Measurements from ENCODE around the gene TCF7L1. TPM values are rescaled to one million over a fixed set of nuclear protein-coding genes. Genes with fewer than 3 reads are reported as not detected.

TCF7L1 gene
- total RNA-seq, 4 donors from 2014 or later, result 0.75 to 2.9 (median 1.1) TPM

DNA sequence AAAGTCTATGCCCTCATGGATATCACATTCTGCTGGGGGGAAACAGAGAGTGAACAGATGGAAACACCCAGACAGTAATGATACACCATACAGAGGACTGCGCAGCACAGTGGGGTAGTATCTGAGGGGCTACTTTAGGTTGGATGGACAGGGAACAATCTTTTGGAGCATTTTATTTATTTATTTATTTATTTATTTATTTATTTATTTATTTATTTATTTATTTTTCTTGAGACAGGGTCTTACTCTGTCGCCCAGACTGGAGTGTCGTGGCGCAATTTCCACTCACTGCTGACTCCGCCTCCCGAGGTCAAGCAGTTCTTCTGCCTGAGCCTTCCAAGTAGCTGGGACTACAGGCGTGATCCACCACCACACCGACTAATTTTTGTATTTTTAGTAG lies 105.4 kb downstream of the TCF7L1 start:
- peaks cover 0 to 4% (median 0%) of the 10 kb centered on the region in 4 donors for H3K4me1 ChIP-seq
- no peak overlapping the region for H3K4me3 ChIP-seq
- in situ Hi-C loops (cut with MboI; ENCODE audit: low pct_ligation_motif_present in 1 of 4, low pct_unique_long_range_greater_than_20kb in 1 of 4, low sequenced_read_pairs in 3 of 4), result no loop called here
- intact Hi-C loops (cut with DNase I; ENCODE audit: low total_unique reads), result no loop called here
- H3K27me3 ChIP-seq, result no peaks in the 10 kb centered on the region
- no peak for TF ChIP-seq POLR2A (IDR thresholded peaks at IDR 0.05)
- no peak overlapping the region for H3K27ac ChIP-seq
- WGBS, 2 donors (ENCODE audit: low coverage in 1 of 2), result 91 to 96% methylated on average over 5 to 8 of the region's 8 CpGs
- no peaks in the 10 kb centered on the region for H3K9me3 ChIP-seq
- no peak for DNase-seq
- no peaks in the 10 kb centered on the region for H3K36me3 ChIP-seq

DNA sequence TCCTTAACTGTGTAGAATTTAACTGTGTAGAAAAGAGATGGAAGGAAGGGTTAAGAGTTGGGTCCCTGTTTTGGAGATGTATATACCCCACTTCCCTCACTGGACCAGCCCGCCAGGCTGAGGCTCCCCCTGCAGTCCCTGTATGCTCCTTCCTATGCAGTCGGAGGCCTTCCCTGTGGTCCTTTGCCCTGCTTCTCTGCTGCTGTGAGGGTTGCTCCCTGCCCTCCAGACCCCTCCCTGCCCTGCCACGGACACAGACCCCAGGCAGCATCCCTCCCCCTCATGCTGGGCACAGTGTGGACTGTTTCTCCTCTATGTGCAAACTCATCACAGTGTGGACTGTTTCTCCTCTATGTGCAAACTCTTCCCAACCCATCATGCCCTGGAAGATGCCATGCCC lies 105.9 kb downstream of the TCF7L1 start:
- WGBS, 2 donors (ENCODE audit: low coverage in 1 of 2), result 95% methylated on average over 3 of the region's 3 CpGs; no CpG with 5 or more reads in 1 of the 2 donors

DNA sequence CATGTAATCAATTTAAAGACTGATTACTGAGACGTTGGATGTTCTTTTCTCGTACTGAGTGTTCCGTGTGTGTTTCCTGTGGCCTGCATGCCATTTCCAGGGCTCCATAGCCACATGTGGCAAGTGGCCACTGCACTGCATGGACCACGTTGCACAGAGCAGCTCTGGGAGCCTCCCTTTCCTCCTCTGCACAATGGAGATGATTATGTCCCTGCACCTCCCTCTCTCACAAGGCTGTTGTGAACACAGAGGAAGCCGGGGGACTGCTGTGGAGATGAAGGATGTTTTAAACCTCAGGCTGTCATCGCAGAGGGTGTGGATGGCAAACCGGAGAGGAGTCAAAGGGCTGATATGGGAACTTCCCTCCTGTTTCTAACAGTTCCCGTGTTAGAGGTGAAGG lies 106.9 kb downstream of the TCF7L1 start:
- Histone ChIP-seq H3K36me3 (no peaks in the 10 kb centered on the region), H3K4me1 (peaks cover 0 to 4% (median 0%) of the 10 kb centered on the region in 4 donors), H3K27me3 (no peaks in the 10 kb centered on the region), H3K27ac (no peak overlapping the region), H3K9me3 (no peaks in the 10 kb centered on the region), H3K4me3 (no peak overlapping the region)
- intact Hi-C loops (cut with DNase I; ENCODE audit: low total_unique reads) (loop anchor here (10.0 kb wide), 1 partner anchor 105 kb away; the partner anchor contains the start of gene TCF7L1), in situ Hi-C loops (cut with MboI; ENCODE audit: low pct_ligation_motif_present in 1 of 4, low pct_unique_long_range_greater_than_20kb in 1 of 4, low sequenced_read_pairs in 3 of 4) (no loop called here)
- WGBS, 2 donors (ENCODE audit: low coverage in 1 of 2), result 80 to 85% methylated on average over 7 to 8 of the region's 8 CpGs
- no peak for DNase-seq
- TF ChIP-seq POLR2AphosphoS5 (IDR thresholded peaks at IDR 0.05) (no peak), POLR2A (IDR thresholded peaks at IDR 0.05) (no peak), EP300 (IDR thresholded peaks at IDR 0.05; ENCODE audit: low read depth) (no peak)
- TF ChIP-seq, protein P1, sequence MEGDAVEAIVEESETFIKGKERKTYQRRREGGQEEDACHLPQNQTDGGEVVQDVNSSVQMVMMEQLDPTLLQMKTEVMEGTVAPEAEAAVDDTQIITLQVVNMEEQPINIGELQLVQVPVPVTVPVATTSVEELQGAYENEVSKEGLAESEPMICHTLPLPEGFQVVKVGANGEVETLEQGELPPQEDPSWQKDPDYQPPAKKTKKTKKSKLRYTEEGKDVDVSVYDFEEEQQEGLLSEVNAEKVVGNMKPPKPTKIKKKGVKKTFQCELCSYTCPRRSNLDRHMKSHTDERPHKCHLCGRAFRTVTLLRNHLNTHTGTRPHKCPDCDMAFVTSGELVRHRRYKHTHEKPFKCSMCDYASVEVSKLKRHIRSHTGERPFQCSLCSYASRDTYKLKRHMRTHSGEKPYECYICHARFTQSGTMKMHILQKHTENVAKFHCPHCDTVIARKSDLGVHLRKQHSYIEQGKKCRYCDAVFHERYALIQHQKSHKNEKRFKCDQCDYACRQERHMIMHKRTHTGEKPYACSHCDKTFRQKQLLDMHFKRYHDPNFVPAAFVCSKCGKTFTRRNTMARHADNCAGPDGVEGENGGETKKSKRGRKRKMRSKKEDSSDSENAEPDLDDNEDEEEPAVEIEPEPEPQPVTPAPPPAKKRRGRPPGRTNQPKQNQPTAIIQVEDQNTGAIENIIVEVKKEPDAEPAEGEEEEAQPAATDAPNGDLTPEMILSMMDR (IDR thresholded peaks at IDR 0.05), result no peak

More for the DNA sequence above, 105.9 kb downstream of the TCF7L1 start:
- no peak for TF ChIP-seq POLR2AphosphoS5 (IDR thresholded peaks at IDR 0.05)
- no peak for TF ChIP-seq EP300 (IDR thresholded peaks at IDR 0.05; ENCODE audit: low read depth)
- TF ChIP-seq, protein P1 (IDR thresholded peaks at IDR 0.05), result no peak
- no peak for TF ChIP-seq POLR2A (IDR thresholded peaks at IDR 0.05)
- in situ Hi-C loops (cut with MboI; ENCODE audit: low pct_ligation_motif_present in 1 of 4, low pct_unique_long_range_greater_than_20kb in 1 of 4, low sequenced_read_pairs in 3 of 4), result no loop called here
- DNase-seq, result no peak
- H3K36me3 ChIP-seq, result no peaks in the 10 kb centered on the region
- no peaks in the 10 kb centered on the region for H3K27me3 ChIP-seq
- H3K4me3 ChIP-seq, result no peak overlapping the region
- intact Hi-C loops (cut with DNase I; ENCODE audit: low total_unique reads), result no loop called here
- no peak overlapping the region for H3K27ac ChIP-seq
- H3K4me1 ChIP-seq, result peaks cover 0 to 4% (median 0%) of the 10 kb centered on the region in 4 donors
- H3K9me3 ChIP-seq, result no peaks in the 10 kb centered on the region

DNA sequence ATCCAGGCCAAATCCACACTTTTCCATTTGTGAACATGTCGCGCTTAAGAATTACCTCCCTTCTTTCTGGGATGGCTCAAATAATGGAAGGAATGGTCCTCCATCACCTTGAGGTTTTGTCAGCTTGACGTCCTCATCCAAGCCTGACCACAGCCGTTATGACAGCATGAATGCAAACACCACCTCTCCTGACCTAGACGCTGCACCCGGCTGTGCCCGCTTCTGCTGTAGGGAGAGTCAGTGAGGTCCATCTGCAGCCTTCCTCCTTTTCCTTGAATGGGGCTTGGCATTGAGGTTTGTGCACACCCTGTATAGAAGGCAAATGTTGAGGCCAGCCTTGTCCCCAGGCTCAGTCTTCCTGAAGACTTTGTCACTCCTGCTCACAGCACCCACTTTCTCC lies 109.1 kb downstream of the TCF7L1 start:
- intact Hi-C loops (cut with DNase I; ENCODE audit: low total_unique reads) (loop anchor here (10.0 kb wide), 1 partner anchor 108 kb away; the partner anchor contains the start of gene TCF7L1), in situ Hi-C loops (cut with MboI; ENCODE audit: low pct_ligation_motif_present in 1 of 4, low pct_unique_long_range_greater_than_20kb in 1 of 4, low sequenced_read_pairs in 3 of 4) (no loop called here)
- Histone ChIP-seq H3K9me3 (no peaks in the 10 kb centered on the region), H3K27ac (no peak overlapping the region), H3K36me3 (no peaks in the 10 kb centered on the region), H3K4me3 (no peak overlapping the region), H3K27me3 (no peaks in the 10 kb centered on the region), H3K4me1 (peaks cover 0 to 4% (median 0%) of the 10 kb centered on the region in 4 donors)
- TF ChIP-seq, protein P1 (IDR thresholded peaks at IDR 0.05), result no peak
- TF ChIP-seq POLR2A (IDR thresholded peaks at IDR 0.05), result no peak
- no peak for TF ChIP-seq POLR2AphosphoS5 (IDR thresholded peaks at IDR 0.05)
- no peak for TF ChIP-seq EP300 (IDR thresholded peaks at IDR 0.05; ENCODE audit: low read depth)
- no peak for DNase-seq
- WGBS, 2 donors (ENCODE audit: low coverage in 1 of 2), result 97 to 100% methylated on average over 1 to 7 of the region's 7 CpGs
